GM08714 (cell line): ENCODE results near the gene VPS18.

Source experiments
- H3K4me3 ChIP-seq: fragments of 200-500 bp; sonication (Bioruptor generic); 2 replicates; pipeline ENCODE4 v1.5.1; 2014; ENCODE audit warnings: mild to moderate bottlenecking, low read length, inconsistent platforms
- ZNF274 ChIP-seq: IDR thresholded peaks from 2 replicates; pipeline ENCODE4 v1.6.1; 2012; ENCODE audit warnings: mild to moderate bottlenecking, low read depth, low read length

The VPS18 gene

GRCh38 chr15:40893733-40894680 lies at the start of gene VPS18:
Gene VPS18, plus strand, starts transcription at chr15:40894450. Its CDS starts 319 bp downstream, at chr15:40894769.
- TF ChIP-seq ZNF274, result no peak

GRCh38 chr15:40844696-40845030 lies 49.6 kb upstream of the VPS18 start:
- TF ChIP-seq ZNF274, result no peak
- H3K4me3 ChIP-seq, result peak overlapping the region; percentile 61; the same call in 1 of the 2 replicates

More at GRCh38 chr15:40893733-40894680, at the start of gene VPS18:
- H3K4me3 ChIP-seq, result peak within 1 kb of the TSS; percentile 82

- H3K4me3 ChIP-seq, result peak overlapping the region; percentile 61; the same call in 1 of the 2 replicates
- TF ChIP-seq ZNF274, result no peak
Measured at GRCh38 chr15:40845036-40845435, 49.2 kb upstream of the VPS18 start.

- no peak for TF ChIP-seq ZNF274
- H3K4me3 ChIP-seq, result no peak overlapping the region
Measured at GRCh38 chr15:40845511-40846284, 48.6 kb upstream of the VPS18 start.

GRCh38 chr15:40846841-40847222 lies 47.4 kb upstream of the VPS18 start:
- no peak for TF ChIP-seq ZNF274
- no peak overlapping the region; the same call in 1 of the 2 replicates for H3K4me3 ChIP-seq

GRCh38 chr15:40847223-40847961 lies 46.9 kb upstream of the VPS18 start:
- H3K4me3 ChIP-seq, result no peak overlapping the region; the same call in 1 of the 2 replicates
- no peak for TF ChIP-seq ZNF274

- no peak overlapping the region for H3K4me3 ChIP-seq
- TF ChIP-seq ZNF274, result no peak
Measured at GRCh38 chr15:40850576-40851112, 43.6 kb upstream of the VPS18 start.

GRCh38 chr15:40852529-40852928 lies 41.7 kb upstream of the VPS18 start:
- no peak for TF ChIP-seq ZNF274
- H3K4me3 ChIP-seq, result no peak overlapping the region

GRCh38 chr15:40853241-40853890 lies 40.9 kb upstream of the VPS18 start:
- TF ChIP-seq ZNF274, result no peak

GRCh38 chr15:40854161-40854560 lies 40.1 kb upstream of the VPS18 start:
- H3K4me3 ChIP-seq, result no peak overlapping the region
- no peak for TF ChIP-seq ZNF274

More at GRCh38 chr15:40853241-40853890, 40.9 kb upstream of the VPS18 start:
- H3K4me3 ChIP-seq, result no peak overlapping the region

GRCh38 chr15:40855706-40856234 lies 38.5 kb upstream of the VPS18 start:
- no peak for TF ChIP-seq ZNF274
- H3K4me3 ChIP-seq, result no peak overlapping the region

GRCh38 chr15:40856746-40857145 lies 37.5 kb upstream of the VPS18 start:
- H3K4me3 ChIP-seq, result no peak overlapping the region
- no peak for TF ChIP-seq ZNF274
